OCI-M2 (cell line): Measurements from ENCODE around the gene CHTF8.

ENCODE experiments used
- DNase-seq: peaks from one replicate; lab custom pipeline; 2025; ENCODE audit not compliant: unreplicated experiment; lab: John Stamatoyannopoulos, UW

Gene CHTF8

GRCh38 chr16:69088684-69089083 is 43.7 kb downstream of the CHTF8 start:
- DNase-seq: no peak

GRCh38 chr16:69087161-69087581 is 45.2 kb downstream of the CHTF8 start:
- DNase-seq: no peak

GRCh38 chr16:69085032-69085695 is 47.2 kb downstream of the CHTF8 start:
- DNase-seq: no peak

- no peak for DNase-seq
Observed at GRCh38 chr16:69084289-69084688, 48.1 kb downstream of the CHTF8 start.

- no peak for DNase-seq
Observed at GRCh38 chr16:69083306-69083941, 49.0 kb downstream of the CHTF8 start.

GRCh38 chr16:69079697-69080096 is 52.7 kb downstream of the CHTF8 start:
- DNase-seq: no peak

GRCh38 chr16:69078073-69078472 is 54.3 kb downstream of the CHTF8 start:
- no peak for DNase-seq

- DNase-seq: no peak
Observed at GRCh38 chr16:69077251-69077650, 55.1 kb downstream of the CHTF8 start.

- no peak for DNase-seq
Observed at GRCh38 chr16:69073181-69073702, 59.1 kb downstream of the CHTF8 start.

- DNase-seq: no peak
Observed at GRCh38 chr16:69072640-69072974, 59.8 kb downstream of the CHTF8 start.

- DNase-seq: no peak
Observed at GRCh38 chr16:69071036-69071435, 61.4 kb downstream of the CHTF8 start.

GRCh38 chr16:69069504-69069903 is 62.9 kb downstream of the CHTF8 start:
- no peak for DNase-seq
